Prostate gland (tissue), 2 donors: ENCODE measurements around the gene ZNF100.
"Not testable (repeated sequence)": the region's sequence is repeated elsewhere in the genome, so short reads cannot be mapped to it uniquely, and the experiment has no call there.

Source experiments
- POLR2A ChIP-seq: fragments of 450-650 bp; IDR thresholded peaks from one replicate; pipeline ENCODE4 v1.6.1; 2016; ENCODE audit warnings: antibody characterized with exemption, mild to moderate bottlenecking
- POLR2AphosphoS5 ChIP-seq: sonication (generic); formaldehyde crosslinking; IDR thresholded peaks from one replicate; pipeline ENCODE4 v1.6.1; 2017; ENCODE audit warnings: antibody characterized with exemption
- TF ChIP-seq, protein P1 (sequence below), 4 experiments: fragments of 200-600 bp in 2 of 4; fragments of 450-650 bp in 2 of 4; sonication (generic) in 2 of 4; IDR thresholded peaks; 1 replicate in 3 of 4; 2 replicates in 1 of 4; pipeline ENCODE4 v1.5.1; 2016 to 2019; ENCODE audit warnings: antibody characterized with exemption in 4 of 4, mild to moderate bottlenecking in 2 of 4, moderate library complexity in 2 of 4

- TF ChIP-seq POLR2A, POLR2AphosphoS5: not testable (repeated sequence)
- TF ChIP-seq, protein P1, sequence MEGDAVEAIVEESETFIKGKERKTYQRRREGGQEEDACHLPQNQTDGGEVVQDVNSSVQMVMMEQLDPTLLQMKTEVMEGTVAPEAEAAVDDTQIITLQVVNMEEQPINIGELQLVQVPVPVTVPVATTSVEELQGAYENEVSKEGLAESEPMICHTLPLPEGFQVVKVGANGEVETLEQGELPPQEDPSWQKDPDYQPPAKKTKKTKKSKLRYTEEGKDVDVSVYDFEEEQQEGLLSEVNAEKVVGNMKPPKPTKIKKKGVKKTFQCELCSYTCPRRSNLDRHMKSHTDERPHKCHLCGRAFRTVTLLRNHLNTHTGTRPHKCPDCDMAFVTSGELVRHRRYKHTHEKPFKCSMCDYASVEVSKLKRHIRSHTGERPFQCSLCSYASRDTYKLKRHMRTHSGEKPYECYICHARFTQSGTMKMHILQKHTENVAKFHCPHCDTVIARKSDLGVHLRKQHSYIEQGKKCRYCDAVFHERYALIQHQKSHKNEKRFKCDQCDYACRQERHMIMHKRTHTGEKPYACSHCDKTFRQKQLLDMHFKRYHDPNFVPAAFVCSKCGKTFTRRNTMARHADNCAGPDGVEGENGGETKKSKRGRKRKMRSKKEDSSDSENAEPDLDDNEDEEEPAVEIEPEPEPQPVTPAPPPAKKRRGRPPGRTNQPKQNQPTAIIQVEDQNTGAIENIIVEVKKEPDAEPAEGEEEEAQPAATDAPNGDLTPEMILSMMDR (IDR thresholded peaks at IDR 0.05), result not testable (repeated sequence)
Observed at GRCh38 chr19:21766705-21767064, 694 bp downstream of the ZNF100 start.
